GM18526 (cell line): ENCODE results near the gene HPF1.

ENCODE experiments used
- POLR2A ChIP-seq: IDR thresholded peaks from 3 replicates; pipeline ENCODE4 v1.6.1; 2011; ENCODE audit not compliant: insufficient read length; ENCODE audit errors: extremely low read depth

HPF1 gene

DNA sequence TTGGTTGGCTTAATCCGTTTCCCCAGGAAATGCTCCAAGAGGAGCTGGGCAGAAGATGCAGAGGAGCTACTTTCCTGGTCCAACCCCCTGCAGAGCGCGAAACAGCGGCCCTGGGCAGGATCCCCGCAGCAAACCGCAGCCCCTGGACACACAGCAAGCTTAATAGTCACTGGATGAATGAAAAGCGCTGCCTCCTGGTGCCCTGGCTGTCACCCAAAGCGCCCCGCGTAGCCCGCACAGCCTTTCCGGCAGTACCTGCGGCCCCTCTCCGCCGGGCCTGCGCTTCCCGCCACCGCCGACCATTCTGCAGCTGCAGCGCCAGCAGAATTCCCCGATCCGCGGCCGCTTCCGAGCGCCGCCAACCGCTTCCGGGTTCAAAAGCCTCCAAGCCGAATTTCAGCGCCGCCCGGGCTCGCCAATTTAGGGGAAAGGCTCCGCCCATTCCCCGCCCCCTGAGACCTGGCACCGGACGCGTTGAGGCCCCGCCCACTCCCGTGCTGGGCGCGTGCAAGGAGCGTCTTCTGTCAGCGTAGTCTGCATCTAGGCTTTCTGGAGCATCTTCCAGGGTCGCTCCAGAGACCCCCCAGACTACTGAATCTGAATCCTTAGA, at the start of gene HPF1:
TSS of gene HPF1 (minus strand) at position 370 of the 610 bp plus-strand sequence. CDS start at position 303, 67 bp downstream.
- TF ChIP-seq POLR2A, result peak; percentile 67

DNA sequence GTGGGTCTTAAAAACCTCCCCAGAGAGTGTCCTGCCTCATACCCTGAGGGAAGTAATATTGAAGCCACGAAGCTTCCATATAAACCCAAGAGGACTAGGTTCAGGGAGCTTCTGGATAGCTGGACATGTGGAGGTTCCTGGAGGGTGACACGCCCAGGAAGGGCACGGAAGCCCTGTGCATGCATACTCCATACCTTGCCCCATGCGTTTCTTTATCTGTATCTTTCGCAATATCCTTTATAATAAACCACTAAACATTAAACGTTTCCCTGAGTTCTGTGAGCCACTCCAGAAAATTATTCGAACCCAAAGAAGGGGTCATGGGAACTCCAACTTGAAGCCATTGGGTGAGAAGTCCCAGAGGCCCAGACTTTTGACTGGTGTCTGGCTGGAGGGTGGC, 45.7 kb upstream of the HPF1 start:
- no peak for TF ChIP-seq POLR2A

DNA sequence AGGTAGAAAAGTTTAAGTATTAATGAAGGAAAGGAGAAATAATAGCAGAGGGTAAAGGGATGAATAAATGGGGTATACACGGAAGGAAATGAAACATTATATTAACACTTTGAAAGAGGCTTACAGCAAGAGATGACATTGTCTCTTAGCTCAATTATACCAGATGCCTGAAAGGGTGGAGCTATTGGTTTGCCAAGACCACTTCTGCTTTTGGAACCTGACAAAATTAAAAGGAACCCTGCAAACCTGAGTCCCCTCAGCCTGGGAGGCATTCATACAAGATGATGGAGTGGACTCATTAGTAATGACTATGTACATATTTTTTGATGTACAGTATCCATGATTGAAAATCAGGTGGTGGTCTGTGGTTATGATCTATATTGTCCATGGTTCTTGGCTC, 45.1 kb upstream of the HPF1 start:
- TF ChIP-seq POLR2A, result no peak

DNA sequence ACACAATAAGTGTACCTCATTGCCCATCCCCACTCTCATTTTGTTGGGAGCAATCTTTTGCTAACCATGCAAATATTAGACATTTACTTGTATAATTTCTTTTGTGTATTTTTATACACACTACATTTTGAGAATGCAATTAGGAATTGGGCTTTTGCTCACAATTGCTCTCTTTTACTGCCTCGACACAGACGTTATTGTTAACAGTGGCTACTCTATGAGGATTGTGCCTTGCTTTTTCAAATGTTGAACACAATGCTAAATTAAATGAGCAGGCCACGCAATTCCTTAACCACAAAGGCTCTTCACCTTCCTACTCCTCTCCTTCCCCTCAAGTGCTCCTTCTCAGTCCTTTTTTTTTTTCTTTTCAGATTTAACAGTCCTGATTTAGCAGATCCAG, 42.8 kb upstream of the HPF1 start:
- no peak for TF ChIP-seq POLR2A

DNA sequence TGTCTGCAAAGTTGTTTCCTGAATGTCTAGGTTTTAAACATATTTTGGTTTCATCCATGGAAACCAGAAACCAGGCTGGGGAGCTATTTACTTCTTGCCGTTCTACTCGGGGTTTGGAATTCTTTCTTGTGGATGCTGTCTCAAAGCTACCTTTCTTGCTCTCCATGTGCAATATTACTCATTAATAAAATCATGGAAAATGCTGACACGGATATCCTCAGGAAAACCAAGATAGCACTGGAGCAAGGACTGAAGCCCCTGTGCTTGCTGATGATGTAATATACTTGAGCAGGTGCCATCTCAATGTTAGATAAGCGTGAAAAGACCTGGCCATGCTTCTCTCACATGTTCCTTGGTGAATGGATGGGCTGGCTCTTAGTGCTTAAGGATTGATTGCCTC, 41.5 kb upstream of the HPF1 start:
- TF ChIP-seq POLR2A, result no peak

DNA sequence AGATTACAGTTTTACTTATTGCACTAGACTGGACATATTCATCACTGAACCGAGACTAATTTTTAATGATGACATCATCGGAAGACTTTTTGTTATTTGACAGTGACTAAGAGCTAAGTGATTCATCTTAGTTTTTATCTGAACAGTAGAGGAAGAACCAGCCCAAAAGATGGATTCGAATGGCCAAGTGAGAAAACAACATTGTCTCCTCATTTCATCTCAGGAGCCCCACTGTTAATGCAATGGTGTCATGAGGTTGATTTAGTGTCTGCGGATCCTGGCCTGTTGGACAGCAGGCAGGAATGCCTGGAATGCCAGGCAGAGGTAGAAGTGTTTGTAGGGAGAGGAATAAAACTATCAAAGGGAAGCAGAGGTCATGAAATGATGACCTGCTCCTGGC, 37.8 kb upstream of the HPF1 start:
- no peak for TF ChIP-seq POLR2A

DNA sequence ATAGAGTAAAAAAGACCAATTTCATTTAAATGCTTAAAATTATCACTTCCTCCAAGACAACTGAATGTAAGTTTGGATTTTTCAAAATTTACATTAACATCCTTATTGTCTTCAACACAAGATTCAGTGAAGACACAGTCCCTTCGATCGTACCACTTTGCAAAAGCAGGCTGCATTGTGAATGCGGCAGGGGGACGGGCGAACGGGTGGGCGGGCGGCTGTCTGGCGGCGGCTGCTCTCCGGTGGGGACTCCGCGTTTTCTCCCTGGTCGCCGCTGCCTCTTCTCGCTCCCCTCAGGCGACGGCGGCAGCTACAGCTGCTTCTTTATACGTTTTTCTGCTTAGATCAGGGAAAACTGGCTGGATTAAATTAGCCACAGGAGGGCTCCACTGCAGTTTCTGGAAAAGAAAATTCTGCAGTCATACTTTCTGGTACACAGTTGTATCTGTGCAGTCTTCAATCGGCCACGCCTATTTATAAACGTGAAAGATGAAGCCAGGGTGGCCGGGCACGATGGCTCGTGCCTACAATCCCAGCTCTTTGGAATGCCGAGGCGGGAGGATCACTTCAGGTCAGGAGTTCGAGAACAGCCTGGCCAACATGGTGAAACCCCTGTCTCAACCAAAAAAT, 33.9 kb upstream of the HPF1 start:
- no peak for TF ChIP-seq POLR2A

DNA sequence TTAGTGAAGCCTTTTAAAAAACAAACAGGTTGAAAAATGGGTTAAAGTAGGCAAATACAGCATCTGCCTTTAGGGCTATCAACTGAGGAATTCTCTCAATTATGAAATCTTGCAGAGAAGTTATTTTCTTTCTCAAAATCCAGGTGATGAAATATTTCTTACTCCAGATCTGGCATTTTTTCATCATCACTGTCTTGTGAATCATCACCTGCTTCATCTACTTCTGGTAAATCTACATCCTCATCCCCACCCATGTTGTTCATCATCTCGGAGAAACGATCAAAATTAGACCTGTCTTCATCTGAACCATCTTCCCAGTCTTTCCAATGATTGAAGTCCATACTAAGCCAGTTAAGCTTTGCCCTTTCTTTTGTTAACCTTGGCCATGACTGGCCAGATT, 33.3 kb upstream of the HPF1 start:
- TF ChIP-seq POLR2A, result no peak

DNA sequence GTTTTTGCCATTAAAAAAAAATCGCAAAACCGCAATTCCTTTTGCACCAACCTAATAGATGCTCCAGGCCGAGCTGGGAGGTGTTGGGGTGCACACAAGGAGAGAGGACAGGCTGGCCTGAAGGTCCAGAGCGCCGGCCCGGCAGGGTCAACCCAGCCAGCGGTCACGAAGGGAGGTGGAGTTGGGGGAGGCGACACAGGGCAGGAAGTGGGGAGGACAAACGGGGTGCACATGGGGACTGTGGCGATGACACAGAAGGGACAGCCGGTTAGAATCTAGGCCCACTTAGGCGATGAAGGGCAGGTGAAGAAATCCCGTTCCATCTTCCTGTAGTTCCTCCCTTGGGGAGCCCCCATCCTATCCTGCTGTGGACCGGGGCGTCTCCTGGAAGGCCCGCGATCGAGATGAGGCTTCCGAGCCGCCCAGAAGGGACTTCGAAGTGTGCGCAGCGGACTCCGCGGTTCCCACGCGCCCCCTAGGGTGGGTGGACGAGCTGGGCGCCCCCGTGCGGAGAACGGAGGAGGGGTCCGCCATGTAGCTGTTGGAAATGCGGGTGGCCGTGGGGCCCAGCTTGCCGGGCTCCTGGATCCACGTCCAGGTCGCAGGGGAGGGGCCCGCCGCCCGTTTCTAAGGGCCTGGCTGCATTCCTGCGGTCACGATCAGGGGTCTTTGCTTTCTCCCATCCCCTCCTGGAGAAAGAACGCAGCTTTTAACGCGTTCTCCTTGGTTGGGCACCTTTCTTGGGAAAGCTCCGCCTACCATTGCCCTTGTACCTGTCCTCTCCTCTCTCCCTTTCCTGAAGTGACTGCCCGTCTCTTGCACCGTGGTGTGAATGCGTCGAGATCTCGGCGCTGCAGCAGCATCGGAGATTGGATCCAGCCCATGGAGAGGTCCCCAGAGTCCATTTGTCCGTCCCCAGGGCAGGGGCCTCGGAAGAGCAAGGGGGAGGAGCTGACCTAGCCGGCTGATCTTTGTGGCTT, 17.0 kb upstream of the HPF1 start:
- TF ChIP-seq POLR2A, result no peak

DNA sequence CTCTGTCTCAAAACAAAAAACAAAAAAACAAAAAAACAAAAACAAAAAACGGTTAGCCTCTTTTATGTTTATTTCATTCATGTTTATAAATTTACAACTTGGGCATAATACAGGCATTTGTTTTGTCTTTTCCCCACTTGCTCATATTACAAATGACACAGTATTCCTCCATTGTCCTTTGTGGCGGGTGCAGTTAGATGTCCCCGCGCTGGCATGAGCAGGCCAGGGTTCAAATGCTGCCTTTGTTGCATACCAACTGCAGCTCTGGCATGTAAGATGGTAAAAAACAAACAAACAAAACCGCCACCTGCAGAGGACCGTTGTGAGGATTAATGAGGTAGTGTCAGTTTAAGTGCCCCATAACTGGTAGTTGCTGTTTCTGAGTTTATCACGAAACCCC, 16.1 kb upstream of the HPF1 start:
- TF ChIP-seq POLR2A, result no peak

DNA sequence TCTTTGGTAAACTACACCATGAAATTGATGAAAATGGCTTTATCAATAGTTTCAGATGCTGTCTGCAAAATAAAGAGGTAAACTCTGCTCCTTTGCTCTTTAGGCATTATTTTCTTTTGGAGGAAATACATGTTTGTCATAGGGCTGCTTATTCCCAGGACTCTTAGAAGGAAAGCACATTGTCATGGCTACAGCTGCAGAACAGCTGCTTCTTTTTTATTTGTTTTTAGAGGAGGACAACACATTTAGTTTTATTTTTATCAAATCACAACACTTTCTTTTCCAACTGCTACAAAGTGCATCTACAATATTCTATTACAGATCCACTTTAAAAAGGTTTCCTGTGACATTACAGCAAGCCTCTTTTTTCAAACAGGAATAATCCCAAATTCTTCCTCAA, 12.7 kb upstream of the HPF1 start:
- no peak for TF ChIP-seq POLR2A

DNA sequence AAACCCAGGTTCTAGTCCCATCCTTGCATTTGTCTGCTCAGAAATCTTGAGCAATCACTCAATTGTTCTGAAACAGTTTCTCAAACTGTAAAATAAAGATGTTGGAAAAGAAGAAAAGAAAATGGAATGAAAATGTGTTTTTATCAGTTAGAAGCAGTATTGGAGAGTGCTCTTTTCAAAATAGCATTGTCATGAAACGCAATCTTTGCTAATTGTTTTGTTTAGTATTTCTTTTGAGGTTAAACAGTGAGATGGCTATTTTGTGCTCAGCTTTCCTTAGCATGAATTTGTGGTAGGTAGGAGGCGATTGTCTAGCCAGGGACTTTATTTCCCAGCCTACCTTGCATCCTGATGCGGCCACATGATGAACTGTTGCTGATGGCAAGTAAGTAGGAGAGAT, 10.6 kb upstream of the HPF1 start:
- TF ChIP-seq POLR2A, result no peak

DNA sequence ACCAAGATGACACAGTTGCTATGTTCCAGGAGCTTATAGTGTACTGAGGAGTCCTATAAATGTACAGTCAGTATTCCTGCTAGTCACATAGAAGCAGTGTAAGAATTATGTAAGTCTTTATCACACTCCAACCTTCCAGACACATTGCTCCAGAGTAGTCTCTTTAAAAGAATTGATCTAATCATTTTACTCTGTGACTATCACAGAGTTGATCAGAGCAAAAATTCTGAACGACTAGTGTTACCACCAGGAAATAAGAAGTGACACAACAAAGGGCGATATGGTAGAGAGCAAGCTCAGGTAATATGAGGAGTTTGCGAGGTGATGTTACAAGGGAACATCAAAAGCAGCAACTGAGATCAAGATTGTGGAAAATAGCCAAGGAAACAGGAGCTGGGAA, 9.0 kb upstream of the HPF1 start:
- no peak for TF ChIP-seq POLR2A

DNA sequence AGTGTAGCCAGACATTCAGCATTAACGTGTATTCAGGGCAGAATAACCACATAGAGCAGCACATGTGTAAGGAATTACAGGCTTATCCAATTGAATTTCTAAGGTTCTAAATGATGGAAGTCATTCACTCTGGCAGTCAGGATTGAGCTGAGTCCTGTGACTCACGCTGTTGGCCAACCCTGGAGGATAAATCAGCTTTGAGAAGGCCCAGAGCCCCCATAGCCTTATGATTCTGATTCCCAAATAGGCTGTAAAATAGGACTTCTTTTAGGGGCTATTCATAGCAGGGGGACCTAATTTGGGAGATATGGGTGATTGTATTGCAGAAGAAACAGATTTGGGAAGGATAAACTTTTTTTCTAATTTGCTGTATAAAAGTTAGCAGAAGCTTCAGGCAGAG, 8.1 kb upstream of the HPF1 start:
- no peak for TF ChIP-seq POLR2A

DNA sequence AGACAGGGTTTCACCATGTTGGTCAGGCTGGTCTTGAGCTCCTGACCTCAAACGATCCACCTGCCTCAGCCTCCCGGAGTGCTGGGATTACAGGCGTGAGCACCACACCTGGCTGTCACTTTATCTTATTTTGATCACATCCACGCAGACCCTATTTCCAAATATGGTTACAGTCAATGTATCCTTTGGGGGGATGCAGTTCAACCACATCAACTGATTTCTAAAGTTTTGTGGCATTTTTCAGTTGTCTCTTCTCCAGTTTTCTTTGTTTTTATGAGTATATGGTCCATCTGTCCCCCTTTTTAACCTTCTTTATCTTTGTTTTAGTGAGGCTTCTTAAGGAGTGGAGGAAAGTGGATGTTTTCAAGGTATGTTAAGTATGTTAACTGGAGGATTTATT, 4.1 kb upstream of the HPF1 start:
- no peak for TF ChIP-seq POLR2A

DNA sequence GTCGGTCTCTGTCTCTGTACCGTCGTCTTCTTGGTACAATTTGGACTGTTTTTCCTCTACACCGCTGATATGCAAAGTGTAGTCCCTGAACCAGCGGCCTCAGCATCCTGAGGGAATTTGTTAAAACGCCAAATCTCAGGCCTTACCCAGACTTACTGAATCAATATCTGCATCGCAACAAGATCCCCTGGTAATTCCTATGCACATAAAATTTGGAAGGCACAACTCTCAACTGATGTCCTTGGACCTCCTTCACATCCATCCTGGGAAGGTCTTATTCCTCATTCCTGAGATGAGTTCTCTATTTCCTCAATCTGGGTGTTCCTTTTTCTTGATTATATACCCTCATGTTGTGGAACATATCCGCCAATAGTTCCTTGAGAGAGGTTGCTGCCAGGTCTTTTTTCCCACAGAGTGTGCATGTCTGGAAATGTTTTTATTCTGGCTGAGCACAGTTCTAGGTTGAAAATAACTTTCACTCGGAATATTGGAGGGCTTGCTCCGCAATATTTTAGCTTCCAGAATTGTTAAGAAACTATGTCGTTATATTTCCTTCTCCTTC, 738 bp upstream of the HPF1 start:
- TF ChIP-seq POLR2A, result no peak
